ENCODE data around the gene TSPAN17. TPM values are rescaled to one million over a fixed set of nuclear protein-coding genes. Genes with fewer than 3 reads are reported as not detected.

Gene TSPAN17
- total RNA-seq, 1 experiment from 2014 or later, result 50.1 TPM

DNA sequence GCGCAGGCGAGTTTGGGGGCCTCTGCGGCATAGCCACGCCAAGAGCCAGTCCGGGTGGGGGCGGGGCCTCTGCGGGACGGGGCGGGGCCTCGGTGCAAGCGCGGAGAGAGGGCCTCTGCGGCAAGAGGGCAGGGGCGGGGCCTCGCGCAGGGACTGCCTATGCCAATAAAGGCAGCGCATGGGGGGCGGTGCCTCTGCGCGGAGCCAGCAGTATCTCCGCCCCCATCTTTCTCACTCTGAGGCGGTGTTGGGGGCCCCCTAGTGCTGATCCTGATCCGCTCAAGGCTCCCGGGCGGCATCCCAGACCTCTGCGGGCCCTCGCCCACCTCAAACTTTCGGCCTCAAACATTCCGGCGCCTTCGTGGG lies 28.1 kb upstream of the TSPAN17 start:
- intact Hi-C loops (cut with micrococcal nuclease), result loop anchor here (1.0 kb wide), 2 partner anchors 45 to 203 kb away; partner anchors contain the start of gene CLTB
- no peaks in the 10 kb centered on the region for H3K27me3 ChIP-seq (ENCODE audit: insufficient read depth, low read length)
- ChIA-PET RAD21 (ENCODE audit: low non-redundant PET in 1 of 2, low total read pairs in 2 of 2, uncharacterized antibody in 2 of 2, unreplicated experiment in 2 of 2) (no interaction called here), CTCF (no interaction called here), POLR2A (no interaction called here)
- H3K79me2 ChIP-seq (ENCODE audit: insufficient read depth, low read length), result no peaks in the 10 kb centered on the region
- no peak overlapping the region for H3K27ac ChIP-seq (ENCODE audit: low read depth, low read length)
- H2AFZ ChIP-seq (ENCODE audit: low read depth, low read length, poor library complexity, severe bottlenecking), result peak overlapping the region; percentile 74
- no peaks in the 10 kb centered on the region for H3K9me2 ChIP-seq (ENCODE audit: insufficient read depth)
- peak overlapping the region; percentile 30 to 37 for H3K4me3 ChIP-seq (replicated peaks in 1 of 2; ENCODE audit: low read depth in 1 of 2, low read length in 2 of 2)
- BruUV-seq (replicated peaks), result no TSS peak
- peaks cover 15 to 27% of the 10 kb centered on the region in 2 experiments for H3K4me1 ChIP-seq (ENCODE audit: control insufficient read depth in 1 of 2, insufficient read depth in 2 of 2, low read length in 2 of 2)
- H3K36me3 ChIP-seq (ENCODE audit: control insufficient read depth in 1 of 2, insufficient read depth in 2 of 2, low read length in 2 of 2), result no peaks in the 10 kb centered on the region
- ATAC-seq, result peak; percentile 99
- no peak overlapping the region for H3K9ac ChIP-seq (ENCODE audit: low read length)
- peak overlapping the region; percentile 71 for H3K4me2 ChIP-seq (ENCODE audit: low read length)
- TF ChIP-seq SP1 (IDR thresholded peaks at IDR 0.05; ENCODE audit: low read depth) (no peak; the same call in 1 of the 2 replicates), RAD21 (IDR thresholded peaks at IDR 0.05; ENCODE audit: low read depth) (peak; percentile 95), YY1 (IDR thresholded peaks at IDR 0.05; ENCODE audit: extremely low read depth, insufficient replicate concordance, low read depth, low read length) (peak; percentile 21), EGR1 (IDR thresholded peaks at IDR 0.05; ENCODE audit: low read depth) (peak; percentile 61; the same call in 1 of the 2 replicates), POLR2AphosphoS5 (IDR thresholded peaks at IDR 0.05; ENCODE audit: low read depth, low read length) (0 out of 2 replicates have a peak, but pooled peaks have one; percentile 22)
- TF ChIP-seq, protein P1, sequence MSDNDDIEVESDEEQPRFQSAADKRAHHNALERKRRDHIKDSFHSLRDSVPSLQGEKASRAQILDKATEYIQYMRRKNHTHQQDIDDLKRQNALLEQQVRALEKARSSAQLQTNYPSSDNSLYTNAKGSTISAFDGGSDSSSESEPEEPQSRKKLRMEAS (IDR thresholded peaks at IDR 0.05), result peak; percentile 65; the same call in 1 of the 2 replicates
- TF ChIP-seq, protein P2, sequence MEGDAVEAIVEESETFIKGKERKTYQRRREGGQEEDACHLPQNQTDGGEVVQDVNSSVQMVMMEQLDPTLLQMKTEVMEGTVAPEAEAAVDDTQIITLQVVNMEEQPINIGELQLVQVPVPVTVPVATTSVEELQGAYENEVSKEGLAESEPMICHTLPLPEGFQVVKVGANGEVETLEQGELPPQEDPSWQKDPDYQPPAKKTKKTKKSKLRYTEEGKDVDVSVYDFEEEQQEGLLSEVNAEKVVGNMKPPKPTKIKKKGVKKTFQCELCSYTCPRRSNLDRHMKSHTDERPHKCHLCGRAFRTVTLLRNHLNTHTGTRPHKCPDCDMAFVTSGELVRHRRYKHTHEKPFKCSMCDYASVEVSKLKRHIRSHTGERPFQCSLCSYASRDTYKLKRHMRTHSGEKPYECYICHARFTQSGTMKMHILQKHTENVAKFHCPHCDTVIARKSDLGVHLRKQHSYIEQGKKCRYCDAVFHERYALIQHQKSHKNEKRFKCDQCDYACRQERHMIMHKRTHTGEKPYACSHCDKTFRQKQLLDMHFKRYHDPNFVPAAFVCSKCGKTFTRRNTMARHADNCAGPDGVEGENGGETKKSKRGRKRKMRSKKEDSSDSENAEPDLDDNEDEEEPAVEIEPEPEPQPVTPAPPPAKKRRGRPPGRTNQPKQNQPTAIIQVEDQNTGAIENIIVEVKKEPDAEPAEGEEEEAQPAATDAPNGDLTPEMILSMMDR (IDR thresholded peaks at IDR 0.05 in 2 of 3, conservative IDR thresholded peaks at IDR 0.05 in 1 of 3; ENCODE audit: borderline replicate concordance in 1 of 3, insufficient read depth in 1 of 3, low read depth in 2 of 3, low read length in 2 of 3), result peak; percentile 58 to 81 (median 70)
- TF ChIP-seq, protein P3, sequence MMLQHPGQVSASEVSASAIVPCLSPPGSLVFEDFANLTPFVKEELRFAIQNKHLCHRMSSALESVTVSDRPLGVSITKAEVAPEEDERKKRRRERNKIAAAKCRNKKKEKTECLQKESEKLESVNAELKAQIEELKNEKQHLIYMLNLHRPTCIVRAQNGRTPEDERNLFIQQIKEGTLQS (IDR thresholded peaks at IDR 0.05), result no peak
- H3K9me3 ChIP-seq (ENCODE audit: control insufficient read depth in 1 of 2, insufficient read depth in 1 of 2, low read depth in 1 of 2, low read length in 2 of 2), result no peaks in the 10 kb centered on the region
- peak; percentile 79 for DNase-seq (ENCODE audit: low read depth, low spot score)
- no peaks in the 10 kb centered on the region for H4K20me1 ChIP-seq (ENCODE audit: insufficient read depth)

All from HCT116 (cell line).